GM21528 (cell line): ENCODE results near the gene MRPL40.
"Not testable (repeated sequence)": the region's sequence is repeated elsewhere in the genome, so short reads cannot be mapped to it uniquely, and the experiment has no call there.

Experiments used
- ATAC-seq: cut with Tn5 transposase; IDR thresholded peaks from one replicate; pipeline ENCODE4 v1.9.1; 2021; ENCODE audit warnings: mild to moderate bottlenecking, moderate library complexity; ENCODE audit not compliant: unreplicated experiment, low FRiP score

MRPL40 gene

GRCh38 chr22:19436444-19437161 lies 4.3 kb downstream of the MRPL40 start:
- ATAC-seq: not testable (repeated sequence)

- no peak for ATAC-seq
Observed at GRCh38 chr22:19438298-19438697, 6.0 kb downstream of the MRPL40 start.

GRCh38 chr22:19440411-19441195 lies 8.3 kb downstream of the MRPL40 start:
- no peak for ATAC-seq

GRCh38 chr22:19442166-19442565 lies 9.8 kb downstream of the MRPL40 start:
- no peak for ATAC-seq

GRCh38 chr22:19443544-19444211 lies 11.3 kb downstream of the MRPL40 start:
- ATAC-seq: no peak

GRCh38 chr22:19445279-19445982 lies 13.1 kb downstream of the MRPL40 start:
- not testable (repeated sequence) for ATAC-seq

GRCh38 chr22:19446603-19447329 lies 14.4 kb downstream of the MRPL40 start:
- no peak for ATAC-seq

- ATAC-seq: peak; percentile 79
Observed at GRCh38 chr22:19447330-19448075, 15.2 kb downstream of the MRPL40 start, which contains the start of gene C22orf39. TSS of gene C22orf39 (minus strand) at chr22:19447711. CDS start at chr22:19447688, 23 bp downstream.

- ATAC-seq: peak; percentile 41
Observed at GRCh38 chr22:19448076-19448607, 15.8 kb downstream of the MRPL40 start.

GRCh38 chr22:19448739-19449421 lies 16.5 kb downstream of the MRPL40 start:
- no peak for ATAC-seq

- no peak for ATAC-seq
Observed at GRCh38 chr22:19449422-19449767, 17.1 kb downstream of the MRPL40 start.

GRCh38 chr22:19450363-19451175 lies 18.2 kb downstream of the MRPL40 start:
- no peak for ATAC-seq

- ATAC-seq: no peak
Observed at GRCh38 chr22:19451570-19451969, 19.2 kb downstream of the MRPL40 start.

GRCh38 chr22:19453718-19454117 lies 21.4 kb downstream of the MRPL40 start:
- no peak for ATAC-seq

- no peak for ATAC-seq
Observed at GRCh38 chr22:19454156-19454555, 21.8 kb downstream of the MRPL40 start.

- ATAC-seq: no peak
Observed at GRCh38 chr22:19455033-19455432, 22.7 kb downstream of the MRPL40 start.

- no peak for ATAC-seq
Observed at GRCh38 chr22:19455585-19456370, 23.4 kb downstream of the MRPL40 start.
